ENCODE data around the gene JUP.

DNA sequence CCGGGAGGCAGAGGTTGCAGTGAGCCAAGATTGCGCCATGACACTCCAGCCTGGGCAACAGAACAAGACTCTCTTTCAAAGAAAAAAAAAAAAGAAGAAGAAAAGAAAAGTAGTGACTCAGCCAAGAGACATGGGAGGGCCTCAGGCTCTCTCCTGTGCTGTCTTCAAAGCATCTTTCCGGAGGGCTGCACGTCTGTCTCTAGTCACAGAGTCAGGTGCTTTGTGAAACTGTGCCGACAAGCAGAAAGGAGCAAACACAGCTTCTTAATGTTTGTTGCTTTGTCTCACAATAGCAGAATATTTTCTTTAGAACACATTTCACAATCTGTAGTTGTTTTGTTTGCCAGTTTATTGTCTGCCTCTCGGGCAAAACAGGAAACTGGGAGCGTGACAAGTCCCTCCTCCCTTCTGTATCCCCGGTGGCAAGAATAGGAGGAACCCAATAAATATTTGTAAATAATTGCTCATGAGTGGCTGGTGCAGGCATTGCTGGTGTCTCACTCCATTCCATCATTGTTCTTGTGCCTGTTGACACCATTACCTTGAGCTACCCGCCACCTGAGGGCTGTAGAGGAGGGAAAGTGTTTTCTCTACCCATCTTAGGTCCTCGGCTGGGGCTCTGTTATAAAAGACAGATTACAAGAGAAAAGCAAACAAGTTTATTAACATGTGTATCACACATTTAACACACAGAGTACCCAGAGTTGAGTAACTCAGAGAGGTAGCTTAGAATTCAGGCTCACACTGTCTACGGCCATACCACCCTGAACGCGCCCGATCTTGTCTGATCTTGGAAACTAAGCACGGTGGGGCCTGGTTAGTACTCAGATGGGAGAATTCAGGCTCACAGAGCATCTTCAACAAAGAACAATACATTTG, 68.9 kb downstream of the JUP start:
- TF ChIP-seq, protein P1, sequence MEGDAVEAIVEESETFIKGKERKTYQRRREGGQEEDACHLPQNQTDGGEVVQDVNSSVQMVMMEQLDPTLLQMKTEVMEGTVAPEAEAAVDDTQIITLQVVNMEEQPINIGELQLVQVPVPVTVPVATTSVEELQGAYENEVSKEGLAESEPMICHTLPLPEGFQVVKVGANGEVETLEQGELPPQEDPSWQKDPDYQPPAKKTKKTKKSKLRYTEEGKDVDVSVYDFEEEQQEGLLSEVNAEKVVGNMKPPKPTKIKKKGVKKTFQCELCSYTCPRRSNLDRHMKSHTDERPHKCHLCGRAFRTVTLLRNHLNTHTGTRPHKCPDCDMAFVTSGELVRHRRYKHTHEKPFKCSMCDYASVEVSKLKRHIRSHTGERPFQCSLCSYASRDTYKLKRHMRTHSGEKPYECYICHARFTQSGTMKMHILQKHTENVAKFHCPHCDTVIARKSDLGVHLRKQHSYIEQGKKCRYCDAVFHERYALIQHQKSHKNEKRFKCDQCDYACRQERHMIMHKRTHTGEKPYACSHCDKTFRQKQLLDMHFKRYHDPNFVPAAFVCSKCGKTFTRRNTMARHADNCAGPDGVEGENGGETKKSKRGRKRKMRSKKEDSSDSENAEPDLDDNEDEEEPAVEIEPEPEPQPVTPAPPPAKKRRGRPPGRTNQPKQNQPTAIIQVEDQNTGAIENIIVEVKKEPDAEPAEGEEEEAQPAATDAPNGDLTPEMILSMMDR (IDR thresholded peaks at IDR 0.05; ENCODE audit: poor library complexity, severe bottlenecking), result no peak
- no peak for TF ChIP-seq POLR2AphosphoS5 (IDR thresholded peaks at IDR 0.05)
- TF ChIP-seq MXI1 (conservative IDR thresholded peaks at IDR 0.05; ENCODE audit: poor library complexity, severe bottlenecking), result no peak
- no peak for TF ChIP-seq EZH2 (IDR thresholded peaks at IDR 0.05; ENCODE audit: borderline replicate concordance, insufficient read depth, low read length, poor library complexity, severe bottlenecking)
- no peak for TF ChIP-seq EP300 (conservative IDR thresholded peaks at IDR 0.05; ENCODE audit: poor library complexity, severe bottlenecking)
- no peak for TF ChIP-seq TAF1 (IDR thresholded peaks at IDR 0.05; ENCODE audit: low read depth)
- no peak for TF ChIP-seq SMC3 (conservative IDR thresholded peaks at IDR 0.05; ENCODE audit: poor library complexity)
- TF ChIP-seq, protein P2, sequence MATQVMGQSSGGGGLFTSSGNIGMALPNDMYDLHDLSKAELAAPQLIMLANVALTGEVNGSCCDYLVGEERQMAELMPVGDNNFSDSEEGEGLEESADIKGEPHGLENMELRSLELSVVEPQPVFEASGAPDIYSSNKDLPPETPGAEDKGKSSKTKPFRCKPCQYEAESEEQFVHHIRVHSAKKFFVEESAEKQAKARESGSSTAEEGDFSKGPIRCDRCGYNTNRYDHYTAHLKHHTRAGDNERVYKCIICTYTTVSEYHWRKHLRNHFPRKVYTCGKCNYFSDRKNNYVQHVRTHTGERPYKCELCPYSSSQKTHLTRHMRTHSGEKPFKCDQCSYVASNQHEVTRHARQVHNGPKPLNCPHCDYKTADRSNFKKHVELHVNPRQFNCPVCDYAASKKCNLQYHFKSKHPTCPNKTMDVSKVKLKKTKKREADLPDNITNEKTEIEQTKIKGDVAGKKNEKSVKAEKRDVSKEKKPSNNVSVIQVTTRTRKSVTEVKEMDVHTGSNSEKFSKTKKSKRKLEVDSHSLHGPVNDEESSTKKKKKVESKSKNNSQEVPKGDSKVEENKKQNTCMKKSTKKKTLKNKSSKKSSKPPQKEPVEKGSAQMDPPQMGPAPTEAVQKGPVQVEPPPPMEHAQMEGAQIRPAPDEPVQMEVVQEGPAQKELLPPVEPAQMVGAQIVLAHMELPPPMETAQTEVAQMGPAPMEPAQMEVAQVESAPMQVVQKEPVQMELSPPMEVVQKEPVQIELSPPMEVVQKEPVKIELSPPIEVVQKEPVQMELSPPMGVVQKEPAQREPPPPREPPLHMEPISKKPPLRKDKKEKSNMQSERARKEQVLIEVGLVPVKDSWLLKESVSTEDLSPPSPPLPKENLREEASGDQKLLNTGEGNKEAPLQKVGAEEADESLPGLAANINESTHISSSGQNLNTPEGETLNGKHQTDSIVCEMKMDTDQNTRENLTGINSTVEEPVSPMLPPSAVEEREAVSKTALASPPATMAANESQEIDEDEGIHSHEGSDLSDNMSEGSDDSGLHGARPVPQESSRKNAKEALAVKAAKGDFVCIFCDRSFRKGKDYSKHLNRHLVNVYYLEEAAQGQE (IDR thresholded peaks at IDR 0.05; ENCODE audit: borderline replicate concordance), result no peak

All from neural cell (in vitro differentiated cells).